Activated CD4-positive, CD25-positive, alpha-beta regulatory T cell treated with anti-CD3 and anti-CD28 coated beads, Interleukin-2, amount 50 U/mL, for 16 hours (primary cell): Measurements from ENCODE around the gene CAPZA2.
"Not testable (repeated sequence)": the region's sequence is repeated elsewhere in the genome, so short reads cannot be mapped to it uniquely, and the experiment has no call there.

Source experiments
- DNase-seq: peaks from one replicate; pipeline ENCODE4 v3.0.0-alpha.2; 2020; ENCODE audit warnings: low read depth, low spot score

The CAPZA2 gene

GRCh38 chr7:116862234-116862950, at the start of gene CAPZA2:
Gene CAPZA2 (plus strand): TSS chr7:116862587. CDS start chr7:116862612, 25 bp downstream.
- peak; percentile 86 for DNase-seq

- DNase-seq, result no peak
These were observed 49.5 kb upstream of the CAPZA2 start for GRCh38 chr7:116812860-116813259.

- DNase-seq, result not testable (repeated sequence)
These were observed 49.0 kb upstream of the CAPZA2 start for GRCh38 chr7:116813371-116813770.

- no peak for DNase-seq
These were observed 47.3 kb upstream of the CAPZA2 start for GRCh38 chr7:116815041-116815440.

- no peak for DNase-seq
These were observed 42.2 kb upstream of the CAPZA2 start for GRCh38 chr7:116820149-116820548.

- not testable (repeated sequence) for DNase-seq
These were observed 40.7 kb upstream of the CAPZA2 start for GRCh38 chr7:116821647-116822046.

GRCh38 chr7:116824449-116824848, 37.9 kb upstream of the CAPZA2 start:
- no peak for DNase-seq

GRCh38 chr7:116828281-116828680, 34.1 kb upstream of the CAPZA2 start:
- DNase-seq, result no peak

- no peak for DNase-seq
These were observed 33.3 kb upstream of the CAPZA2 start for GRCh38 chr7:116829041-116829440.

- DNase-seq, result no peak
These were observed 32.9 kb upstream of the CAPZA2 start for GRCh38 chr7:116829493-116829892.

GRCh38 chr7:116832692-116833091, 29.7 kb upstream of the CAPZA2 start:
- no peak for DNase-seq

- no peak for DNase-seq
These were observed 27.4 kb upstream of the CAPZA2 start for GRCh38 chr7:116834815-116835504.

- no peak for DNase-seq
These were observed 26.3 kb upstream of the CAPZA2 start for GRCh38 chr7:116836048-116836447.

- DNase-seq, result no peak
These were observed 25.5 kb upstream of the CAPZA2 start for GRCh38 chr7:116836911-116837310.

GRCh38 chr7:116837586-116837985, 24.8 kb upstream of the CAPZA2 start:
- no peak for DNase-seq

GRCh38 chr7:116840256-116840655, 22.1 kb upstream of the CAPZA2 start:
- DNase-seq, result no peak

- DNase-seq, result no peak
These were observed 20.0 kb upstream of the CAPZA2 start for GRCh38 chr7:116842371-116842770.

GRCh38 chr7:116843378-116843777, 19.0 kb upstream of the CAPZA2 start:
- no peak for DNase-seq

GRCh38 chr7:116851175-116851574, 11.2 kb upstream of the CAPZA2 start:
- DNase-seq, result no peak

GRCh38 chr7:116851671-116852070, 10.7 kb upstream of the CAPZA2 start:
- no peak for DNase-seq

- DNase-seq, result no peak
These were observed 8.3 kb upstream of the CAPZA2 start for GRCh38 chr7:116854132-116854531.

- DNase-seq, result no peak
These were observed 5.3 kb upstream of the CAPZA2 start for GRCh38 chr7:116857052-116857451.

GRCh38 chr7:116859323-116859722, 3.1 kb upstream of the CAPZA2 start:
- DNase-seq, result no peak
